Psoas muscle (tissue), 8 donors: Measurements from ENCODE around the gene SPINK13. TPM values are rescaled to one million over a fixed set of nuclear protein-coding genes. Genes with fewer than 3 reads are reported as not detected.
"Not testable (repeated sequence)": the region's sequence is repeated elsewhere in the genome, so short reads cannot be mapped to it uniquely, and the experiment has no call there.

Experiments
- ATAC-seq, 4 donors: fragments of 200-7000 bp; cut with Tn5 transposase; one replicate each; pipeline ENCODE4 v1.9.1; 2020; ENCODE audit warnings: moderate library complexity in 3 of 4, mild to moderate bottlenecking in 2 of 4
- DNase-seq, 2 donors: peaks; one replicate each; pipeline ENCODE4 v3.0.0-alpha.2; 2020
- H3K27ac ChIP-seq: fragments of 200-600 bp; one replicate; pipeline ENCODE4 v1.8.0; 2022
- H3K27me3 ChIP-seq, 3 donors: fragments of 200-600 bp in 1 of 3; one replicate each; pipeline versions ENCODE4 v1.6.1 to v1.8.0; 2013 to 2022; ENCODE audit warnings: low read length in 2 of 3, mild to moderate bottlenecking in 2 of 3, moderate library complexity in 1 of 3; ENCODE audit not compliant: insufficient read depth in 3 of 3
- H3K36me3 ChIP-seq, 2 donors: fragments of 200-600 bp in 1 of 2; one replicate each; pipeline versions ENCODE4 v1.6.1 to v1.8.0; 2013 to 2022; ENCODE audit warnings: low read depth in 1 of 2, mild to moderate bottlenecking in 1 of 2, moderate library complexity in 1 of 2; ENCODE audit not compliant: insufficient read depth in 1 of 2
- H3K4me1 ChIP-seq: fragments of 200-600 bp; one replicate; pipeline ENCODE4 v1.8.0; 2022
- H3K4me3 ChIP-seq: fragments of 200-600 bp; one replicate; pipeline ENCODE4 v1.8.0; 2022; ENCODE audit warnings: mild to moderate bottlenecking
- H3K9me3 ChIP-seq: fragments of 200-600 bp; one replicate; pipeline ENCODE4 v1.8.0; 2022
- CTCF ChIP-seq: fragments of 200-600 bp; IDR thresholded peaks from one replicate; pipeline ENCODE4 v1.8.0; 2022; ENCODE audit warnings: antibody characterized with exemption
- WGBS, 3 donors: extraction: QIAGEN DNeasy Blood & Tissue Kit; methylation state at CpG; one replicate each; pipeline versions ENCODE4 v1.1.6 to v1.1.7; 2013; 5-methylcytosine and 5-hydroxymethylcytosine counted together
- intact Hi-C, 2 donors: fragments of 100-400 bp; cut with DNase I; formaldehyde crosslinking; loops; one replicate each; pipeline versions ENCODE4 v1.11.0 to v1.14.2; 2022
- polyA plus RNA-seq, 3 donors: library from polyadenylated mRNA; stranded (reverse); fragments of 200-250 nt; gene quantifications; one replicate each; pipeline ENCODE4 v1.2.3, GENCODE V29; 2013
- total RNA-seq, 4 donors: library from RNA; stranded (reverse); fragmentation: NEBNext Ultra II Directional in 2 of 4; extraction: Animal tissue kit (Norgen Biotek cat#: 25700) in 2 of 4; gene quantifications; one replicate each; pipeline versions ENCODE4 v1.2.1 to v1.2.4, GENCODE V29; 2021 to 2023
- donor health status: healthy with polysubstance abuse.
- donor health status: DM: no; HTN: no; CAD: no; lungs with moderate emphysema.
- donor health status: Bipolar disorder and iron deficiency.
- donor health status: healthy.
- donor health status: DM: yes; HTN: yes; CAD: no.
- donor health status: DM: no; HTN: no; CAD: no.
- donor health status: DM: no; HTN: no; CAD: no.
- donor health status: DM: yes; HTN: yes; CAD: no.

SPINK13 gene
- total and polyA plus RNA-seq, 7 donors: 0.25 TPM; not detected in 6

GRCh38 chr5:148255456-148255855 is 13.1 kb upstream of the SPINK13 start:
- ATAC-seq: no peak
- peaks cover 20% of the 10 kb centered on the region for H3K9me3 ChIP-seq
- intact Hi-C loops: no loop called here

DNA sequence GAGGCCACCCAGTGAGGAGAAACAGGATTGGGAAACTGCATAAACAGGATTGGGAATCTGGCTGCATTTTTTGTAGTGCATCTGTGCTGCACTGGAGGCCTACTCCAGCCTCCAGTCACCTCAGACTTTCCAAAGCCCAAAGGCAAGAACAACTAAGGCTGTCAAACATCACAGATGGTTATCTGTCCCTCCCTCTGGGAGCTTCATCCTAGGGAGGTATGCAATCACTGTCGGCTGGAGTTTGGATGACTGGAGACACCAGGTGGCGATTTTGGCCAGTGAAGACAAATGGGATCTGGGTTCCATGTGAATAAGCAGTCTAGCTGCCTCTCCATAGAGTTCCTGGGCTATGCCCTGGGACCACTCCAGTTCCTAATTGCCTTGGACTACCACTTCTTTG is 9.3 kb upstream of the SPINK13 start:
- Histone ChIP-seq H3K4me1 (no peaks in the 10 kb centered on the region), H3K9me3 (peaks cover 20% of the 10 kb centered on the region), H3K36me3 (no peaks in the 10 kb centered on the region), H3K27ac (no peak overlapping the region), H3K4me3 (no peak overlapping the region), H3K27me3 (no peaks in the 10 kb centered on the region)
- ATAC-seq: no peak
- intact Hi-C loops: no loop called here
- no peak for DNase-seq
- 62 to 71% (median 71%) methylated on average over 2 of the region's 2 CpGs for WGBS, 3 donors
- TF ChIP-seq CTCF: no peak

More at GRCh38 chr5:148255456-148255855, 13.1 kb upstream of the SPINK13 start:
- no peak for DNase-seq
- Histone ChIP-seq H3K27ac (no peak overlapping the region), H3K36me3 (no peaks in the 10 kb centered on the region), H3K4me3 (no peak overlapping the region), H3K27me3 (no peaks in the 10 kb centered on the region), H3K4me1 (no peaks in the 10 kb centered on the region)
- no peak for TF ChIP-seq CTCF

- no peak for TF ChIP-seq CTCF
- ATAC-seq (no peak), DNase-seq (no peak)
- Histone ChIP-seq H3K27me3 (no peaks in the 10 kb centered on the region), H3K27ac (no peak overlapping the region), H3K36me3 (no peaks in the 10 kb centered on the region), H3K4me1 (no peaks in the 10 kb centered on the region), H3K4me3 (no peak overlapping the region), H3K9me3 (peaks cover 18% of the 10 kb centered on the region)
- intact Hi-C loops: no loop called here
Measured at GRCh38 chr5:148261221-148261620, 7.4 kb upstream of the SPINK13 start.

DNA sequence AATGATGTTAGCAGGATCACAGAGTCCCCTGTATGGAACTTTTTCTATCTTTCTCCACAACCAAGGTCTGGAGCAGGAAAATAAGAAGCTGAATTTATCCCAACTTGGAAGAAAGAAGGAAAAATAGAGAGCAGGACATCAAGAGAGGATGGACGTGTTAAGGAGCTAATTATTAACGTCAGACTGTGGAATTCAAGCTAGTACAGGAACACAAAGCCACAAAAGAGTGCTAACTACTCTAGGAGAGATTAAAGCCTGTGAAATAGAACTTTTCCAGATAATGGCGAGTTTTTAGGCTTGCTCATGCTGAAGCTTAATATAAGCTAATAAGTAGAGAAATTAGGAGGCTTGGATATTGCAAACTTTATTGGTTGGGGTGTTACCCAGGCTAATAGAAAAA is 632 bp upstream of the SPINK13 start:
- Histone ChIP-seq H3K9me3 (no peaks in the 10 kb centered on the region), H3K36me3 (no peaks in the 10 kb centered on the region), H3K27ac (no peak overlapping the region), H3K27me3 (no peaks in the 10 kb centered on the region), H3K4me1 (no peaks in the 10 kb centered on the region), H3K4me3 (no peak overlapping the region)
- intact Hi-C loops: no loop called here
- TF ChIP-seq CTCF: no peak
- WGBS, 3 donors: 44 to 46% (median 44%) methylated on average over 3 of the region's 3 CpGs
- DNase-seq (no peak), ATAC-seq (no peak)

GRCh38 chr5:148275129-148275528 is 6.5 kb downstream of the SPINK13 start:
- H3K27me3 ChIP-seq, H3K4me3 ChIP-seq, H3K36me3 ChIP-seq, H3K27ac ChIP-seq, ATAC-seq, DNase-seq, H3K4me1 ChIP-seq, intact Hi-C loops: not testable (repeated sequence)
- 92 to 95% (median 93%) methylated on average over 2 of the region's 2 CpGs for WGBS, 3 donors
- peaks cover 31% of the 10 kb centered on the region for H3K9me3 ChIP-seq

DNA sequence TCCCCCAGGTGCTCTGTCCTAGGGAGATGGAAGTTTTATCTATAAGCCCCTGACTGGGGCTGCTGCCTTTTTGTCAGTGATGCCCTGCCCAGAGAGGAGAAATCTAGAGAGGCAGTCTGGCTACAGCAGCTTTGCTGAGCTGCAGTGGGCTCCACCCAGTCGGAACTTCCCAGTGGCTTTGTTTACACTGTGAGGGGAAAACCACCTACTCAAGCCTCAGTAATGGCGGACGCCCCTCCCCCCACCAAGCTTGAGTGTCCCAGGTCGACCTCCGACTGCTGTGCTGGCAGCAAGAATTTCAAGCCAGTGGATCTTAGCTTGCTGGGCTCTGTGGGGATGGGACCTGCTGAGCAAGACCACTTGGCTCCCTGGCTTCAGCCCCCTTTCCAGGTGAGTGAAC is 12.3 kb downstream of the SPINK13 start:
- H3K36me3 ChIP-seq, H3K27me3 ChIP-seq, H3K4me1 ChIP-seq, H3K4me3 ChIP-seq, DNase-seq, ATAC-seq, intact Hi-C loops, H3K27ac ChIP-seq: not testable (repeated sequence)
- 32 to 53% (median 41%) methylated on average over 5 of the region's 5 CpGs for WGBS, 3 donors
- H3K9me3 ChIP-seq: peaks cover 21% of the 10 kb centered on the region

DNA sequence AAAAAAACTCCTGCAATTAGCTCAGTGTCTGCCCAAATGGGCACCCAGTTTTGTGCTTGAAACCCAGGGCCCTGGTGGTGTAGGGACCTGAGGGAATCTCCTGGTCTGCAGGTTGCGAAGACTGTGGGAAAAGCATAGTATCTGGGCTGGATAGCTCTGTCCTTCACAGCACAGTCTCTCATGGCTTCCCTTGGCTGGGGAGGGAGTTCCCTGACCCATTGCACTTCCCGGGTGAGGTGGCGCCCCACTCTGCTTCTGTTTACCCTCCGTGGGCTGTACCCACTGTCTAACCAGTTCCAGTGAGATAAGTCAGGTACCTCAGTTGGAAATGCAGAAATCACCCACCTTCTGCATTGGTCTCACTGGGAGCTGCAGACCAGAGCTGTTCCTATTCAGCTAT is 12.7 kb downstream of the SPINK13 start:
- H3K36me3 ChIP-seq, DNase-seq, H3K4me1 ChIP-seq, ATAC-seq, intact Hi-C loops, H3K27me3 ChIP-seq, H3K27ac ChIP-seq, H3K4me3 ChIP-seq: not testable (repeated sequence)
- H3K9me3 ChIP-seq: peaks cover 21% of the 10 kb centered on the region
- 89 to 96% (median 93%) methylated on average over 4 of the region's 4 CpGs for WGBS, 3 donors
